HuH-7 (cell line): ENCODE measurements around the gene RHOBTB3.

ENCODE experiments used
- DNase-seq: peaks from one replicate; pipeline ENCODE4 v3.0.0; 2011; ENCODE audit warnings: low spot score

Gene RHOBTB3

DNA sequence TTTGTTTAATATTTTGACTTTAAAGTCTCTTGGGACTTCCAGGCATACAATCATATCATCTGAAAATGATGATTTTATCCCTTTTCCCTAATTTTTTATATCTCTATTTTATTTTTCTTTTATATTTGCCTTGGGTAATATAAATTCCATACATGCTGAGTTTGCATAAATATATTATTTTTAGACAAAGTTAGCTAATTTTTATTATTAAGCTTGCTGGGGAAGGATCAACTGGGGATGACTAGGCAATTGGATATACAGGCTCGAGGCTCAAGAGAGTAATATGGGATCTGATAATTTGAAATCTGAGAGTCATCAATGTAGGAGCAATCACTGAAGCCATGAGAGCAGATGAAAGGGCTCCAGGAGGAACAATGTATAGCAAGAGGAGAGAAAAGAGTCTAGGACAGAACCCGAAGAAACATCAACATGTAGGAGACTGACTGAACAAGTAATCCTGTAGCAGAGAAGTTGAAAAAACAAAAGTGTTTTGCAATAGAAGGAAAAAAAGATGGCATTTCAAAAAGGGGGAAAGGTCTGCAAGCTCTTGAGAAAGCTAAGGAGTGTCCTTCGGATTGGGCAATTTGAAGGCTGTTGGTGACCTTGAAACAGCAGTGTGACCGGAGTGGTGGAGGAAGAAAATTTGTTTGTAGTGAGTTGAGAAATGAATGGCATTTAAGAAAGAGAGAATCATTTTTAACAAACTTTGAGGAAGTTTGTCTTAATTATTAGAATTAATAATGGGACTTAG, 17.0 kb upstream of the RHOBTB3 start:
- no peak for DNase-seq

DNA sequence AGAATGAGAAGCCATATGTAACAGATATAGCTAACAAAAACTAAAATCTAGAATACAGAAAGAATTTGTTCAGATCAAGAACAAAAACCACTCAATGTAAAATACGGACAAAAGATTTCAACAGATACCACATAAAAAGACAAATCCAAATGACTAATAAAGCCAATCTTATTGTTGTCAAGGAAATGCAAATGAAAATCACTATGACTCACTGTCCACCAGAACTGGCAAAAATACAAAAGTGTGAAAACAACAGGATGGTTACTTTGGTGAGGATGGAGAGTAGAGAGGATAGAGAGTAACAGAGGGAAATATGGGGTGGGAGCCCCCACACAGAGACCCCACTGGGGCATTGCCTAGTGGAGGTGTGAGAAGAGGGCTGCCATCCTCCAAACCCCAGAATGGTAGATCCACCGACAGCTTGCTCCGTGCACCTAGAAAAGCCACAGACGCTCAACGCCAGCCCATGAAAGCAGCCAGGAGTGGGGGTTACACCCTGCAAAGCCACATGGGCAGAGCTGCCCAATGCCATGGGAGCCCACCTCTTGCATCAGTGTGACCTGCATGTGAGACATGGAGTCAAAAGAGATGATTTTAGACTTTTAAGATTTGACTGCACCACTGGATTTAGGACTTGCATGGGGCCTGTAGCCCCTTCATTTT, 15.2 kb upstream of the RHOBTB3 start:
- DNase-seq = no peak

DNA sequence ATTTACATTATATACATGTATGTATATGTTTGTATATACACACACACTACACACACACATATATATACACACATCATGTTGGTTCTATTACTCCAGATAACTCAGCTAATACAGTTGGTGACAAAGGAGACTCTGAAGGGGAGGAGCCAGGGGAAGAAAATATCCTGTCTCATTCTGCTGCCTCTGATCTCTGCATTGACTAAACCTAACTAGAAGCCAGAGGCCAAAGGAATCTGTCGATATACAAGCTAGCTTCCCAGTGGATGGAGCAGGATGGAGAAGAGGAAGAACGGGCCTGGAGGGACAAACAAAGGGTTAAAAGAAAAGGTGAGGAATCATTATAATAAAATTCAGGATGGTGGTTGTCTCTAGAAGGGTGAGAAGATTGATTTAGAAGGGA, 13.7 kb upstream of the RHOBTB3 start:
- no peak for DNase-seq

DNA sequence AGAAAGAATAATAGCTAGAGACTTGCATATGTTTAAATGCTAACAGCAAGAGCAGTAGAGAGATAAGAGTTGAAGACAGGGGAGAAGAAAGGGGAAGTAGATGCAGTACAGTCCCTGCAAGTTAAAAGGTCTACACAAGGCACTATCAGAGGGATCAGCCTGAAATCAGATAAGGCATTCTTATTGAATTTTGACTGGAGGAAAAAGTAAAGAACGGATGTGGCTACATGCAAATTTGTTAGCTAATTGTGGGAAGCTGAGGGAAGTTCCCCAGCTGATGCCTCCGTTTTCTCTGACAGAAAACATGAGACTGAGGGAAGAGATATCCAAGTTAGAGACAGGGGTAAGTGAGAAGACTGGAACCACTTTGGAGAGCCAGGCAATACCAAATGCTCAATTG, 12.9 kb upstream of the RHOBTB3 start:
- no peak for DNase-seq

DNA sequence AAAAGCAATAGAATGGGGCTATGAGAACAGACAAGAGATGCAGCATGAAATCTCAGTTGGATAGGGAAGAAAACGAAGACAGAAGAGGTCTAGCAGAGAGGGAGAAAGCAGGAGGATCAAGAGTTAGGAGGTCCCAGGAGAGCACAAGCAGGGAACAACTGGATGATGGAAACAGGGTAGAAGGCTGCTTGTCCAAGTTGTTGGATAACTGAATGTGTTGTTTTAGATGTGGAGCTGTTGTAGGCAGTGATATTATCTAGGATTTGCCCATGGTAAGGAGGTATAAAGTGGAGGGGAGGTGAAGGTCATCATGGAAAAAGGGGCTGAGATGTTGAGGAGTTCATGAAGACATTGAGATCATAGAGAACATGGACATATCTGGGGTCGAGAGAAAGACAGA, 12.4 kb upstream of the RHOBTB3 start:
- no peak for DNase-seq

DNA sequence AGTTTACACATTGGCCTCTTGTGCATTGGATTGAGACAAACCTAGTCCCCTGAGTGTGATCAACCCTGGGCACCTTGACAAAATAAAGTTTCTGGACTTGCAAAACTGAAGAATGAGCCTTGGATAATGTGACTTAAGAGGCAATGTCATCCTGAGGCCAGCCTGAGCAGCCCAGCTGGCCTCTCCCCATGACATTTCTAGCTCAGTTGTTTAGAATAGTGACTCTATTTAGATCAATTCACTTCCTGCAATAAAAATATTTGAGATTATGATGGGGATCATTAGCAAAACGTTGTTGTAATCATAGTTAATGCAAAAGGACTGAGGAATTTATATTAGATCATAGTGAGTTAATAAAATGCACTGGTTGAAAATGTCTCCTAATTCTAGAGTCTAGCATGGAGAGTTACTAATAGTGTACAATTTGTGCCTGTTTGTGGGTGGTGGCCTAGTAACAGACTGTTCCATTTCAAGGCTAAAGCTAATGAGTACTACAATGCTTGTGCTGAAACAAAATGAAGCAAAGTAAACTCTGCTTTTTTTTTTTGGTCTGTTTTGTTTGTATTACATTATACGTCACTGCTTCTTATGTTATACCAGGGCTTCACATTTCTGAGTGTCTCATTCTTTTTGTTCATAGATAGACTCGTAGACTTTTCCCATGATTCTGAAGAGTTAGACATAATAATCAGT, 10.9 kb upstream of the RHOBTB3 start:
- DNase-seq = no peak

DNA sequence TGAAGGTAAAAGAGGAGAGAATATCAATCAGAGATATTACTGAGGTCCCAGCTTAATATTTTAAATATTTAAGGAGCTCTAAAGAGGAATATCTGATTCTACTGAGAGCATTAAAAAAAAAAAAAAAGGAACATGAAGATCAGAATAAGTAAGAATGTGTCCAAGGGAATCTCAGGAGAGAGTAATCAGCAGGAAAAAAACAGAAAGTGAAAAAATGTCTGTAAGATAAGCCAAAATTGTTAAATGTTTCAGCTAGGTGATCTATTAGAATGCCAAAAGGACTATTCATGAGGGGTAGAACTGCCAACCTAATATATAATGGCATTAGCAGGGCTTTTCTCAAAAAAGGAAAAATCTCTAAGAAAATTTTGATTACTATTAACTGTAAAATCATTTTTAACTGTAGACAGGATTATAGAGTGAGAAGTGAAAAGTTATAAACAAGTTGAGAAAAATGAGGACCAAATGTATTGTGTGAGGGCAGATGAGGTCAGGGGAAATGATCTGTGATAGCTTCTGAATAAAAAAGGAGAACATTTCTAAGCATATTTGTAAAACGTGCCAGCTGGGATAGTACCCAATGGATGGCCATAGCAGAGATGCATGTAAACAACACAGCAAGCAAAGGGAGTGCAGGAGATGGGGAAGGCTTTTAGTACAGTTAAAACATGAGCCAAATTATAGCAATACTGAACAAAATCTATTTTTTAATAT, 9.4 kb upstream of the RHOBTB3 start:
- DNase-seq = no peak

DNA sequence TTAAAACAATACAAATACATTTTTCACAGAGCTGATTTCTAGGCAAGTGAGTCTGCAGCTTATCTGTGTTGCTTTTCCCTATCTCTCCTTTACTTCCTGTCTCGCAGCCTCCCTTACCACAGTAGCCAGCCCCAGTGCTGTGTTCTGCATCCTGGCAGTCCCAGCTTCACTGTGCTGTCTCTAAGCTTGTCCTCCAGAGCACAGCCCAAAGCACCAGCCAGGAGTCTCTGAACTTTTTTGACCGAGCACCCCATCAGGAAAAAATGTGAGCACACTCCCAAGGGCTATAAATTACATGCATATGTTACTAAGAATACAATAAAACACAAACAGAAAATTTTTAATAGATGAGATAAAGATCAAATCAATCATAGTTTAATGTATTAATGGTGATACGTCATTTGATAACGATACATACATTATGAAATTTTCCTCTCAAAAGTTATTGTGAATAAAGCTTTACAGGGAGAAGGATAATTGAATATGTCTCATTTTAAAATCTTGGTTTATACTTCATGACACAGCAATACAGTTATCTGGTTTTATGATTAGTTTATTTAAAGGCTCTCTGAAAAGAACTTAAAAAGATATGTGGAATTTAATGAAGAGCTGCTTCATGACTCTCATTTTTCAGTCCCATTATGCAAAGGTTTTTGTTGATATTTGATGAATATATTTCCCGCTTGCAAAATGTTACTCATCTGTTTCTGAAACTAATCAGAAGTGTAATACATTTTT, 7.3 kb upstream of the RHOBTB3 start:
- DNase-seq = peak; percentile 50

DNA sequence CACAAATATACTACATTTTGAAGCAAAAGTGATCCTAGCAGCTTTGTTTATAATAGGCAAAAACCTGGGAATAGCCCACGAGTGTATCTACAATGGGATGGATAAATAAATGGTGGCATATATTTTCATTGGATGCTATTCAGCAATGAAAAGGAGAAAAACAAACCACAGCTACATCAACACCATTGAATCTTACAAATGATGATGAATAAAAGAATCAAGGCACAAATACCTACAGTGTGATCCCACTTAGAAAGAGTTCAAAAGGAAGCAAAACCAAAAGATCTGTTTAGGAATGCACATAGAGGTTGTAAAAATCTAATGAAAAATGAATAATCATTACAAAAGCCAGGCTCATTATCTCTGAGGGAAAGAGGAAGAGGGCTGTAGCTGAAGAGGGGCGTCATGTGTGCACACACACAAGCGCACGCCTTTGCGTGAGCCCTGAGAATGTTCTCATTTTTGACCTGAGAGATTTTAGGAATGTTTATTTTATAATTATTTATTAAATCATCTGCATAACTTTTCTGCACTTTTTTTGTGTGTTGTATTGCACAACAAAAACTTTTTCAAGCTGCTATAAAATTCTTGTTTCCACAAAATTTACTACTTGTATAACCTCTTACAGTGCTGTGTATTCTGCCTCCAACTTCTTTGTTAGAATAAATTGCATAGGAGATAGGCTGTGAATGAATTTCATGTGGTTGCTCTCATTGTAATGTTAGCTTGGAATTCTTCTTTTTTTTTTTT, 5.9 kb upstream of the RHOBTB3 start:
- DNase-seq = no peak

DNA sequence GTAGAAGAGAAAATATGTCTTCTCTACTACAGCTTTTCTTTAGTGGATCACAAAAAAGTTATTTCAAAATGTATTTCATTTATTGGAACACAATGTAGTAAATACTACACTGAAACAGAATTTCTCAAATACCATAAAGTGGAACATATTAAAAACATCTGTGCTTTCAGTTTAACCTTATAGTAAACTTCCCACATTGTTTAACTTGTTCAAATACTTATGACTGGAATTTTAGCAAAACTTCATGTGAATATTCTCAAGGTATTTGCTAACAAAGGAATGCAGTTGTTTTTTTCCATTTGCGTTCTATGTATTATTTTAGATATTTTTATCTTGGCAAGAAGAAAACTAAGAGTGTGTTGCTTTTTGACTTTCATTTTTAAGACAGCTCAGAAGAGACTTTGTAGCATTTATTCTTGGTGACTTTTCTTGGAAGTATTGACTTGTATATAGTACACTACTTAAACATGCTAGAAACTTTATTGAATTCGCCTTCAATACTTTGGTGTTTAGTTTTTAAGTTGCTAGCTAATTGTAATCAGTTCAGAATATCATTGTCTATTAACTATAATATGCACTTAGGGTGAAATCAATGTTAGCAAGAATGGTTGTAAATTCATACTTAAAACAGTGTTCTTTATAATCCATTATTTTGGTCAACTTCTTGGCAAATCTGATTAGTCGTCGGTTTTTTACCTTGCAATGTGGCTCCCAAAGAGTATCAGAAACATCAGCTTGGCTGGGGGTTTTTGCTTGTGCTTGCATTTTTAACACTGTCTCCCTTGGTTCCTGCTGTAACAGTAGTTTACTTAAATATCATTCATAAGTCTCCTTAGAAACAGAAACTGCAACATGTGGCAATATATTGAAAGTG, 5.0 kb upstream of the RHOBTB3 start:
- DNase-seq = no peak

DNA sequence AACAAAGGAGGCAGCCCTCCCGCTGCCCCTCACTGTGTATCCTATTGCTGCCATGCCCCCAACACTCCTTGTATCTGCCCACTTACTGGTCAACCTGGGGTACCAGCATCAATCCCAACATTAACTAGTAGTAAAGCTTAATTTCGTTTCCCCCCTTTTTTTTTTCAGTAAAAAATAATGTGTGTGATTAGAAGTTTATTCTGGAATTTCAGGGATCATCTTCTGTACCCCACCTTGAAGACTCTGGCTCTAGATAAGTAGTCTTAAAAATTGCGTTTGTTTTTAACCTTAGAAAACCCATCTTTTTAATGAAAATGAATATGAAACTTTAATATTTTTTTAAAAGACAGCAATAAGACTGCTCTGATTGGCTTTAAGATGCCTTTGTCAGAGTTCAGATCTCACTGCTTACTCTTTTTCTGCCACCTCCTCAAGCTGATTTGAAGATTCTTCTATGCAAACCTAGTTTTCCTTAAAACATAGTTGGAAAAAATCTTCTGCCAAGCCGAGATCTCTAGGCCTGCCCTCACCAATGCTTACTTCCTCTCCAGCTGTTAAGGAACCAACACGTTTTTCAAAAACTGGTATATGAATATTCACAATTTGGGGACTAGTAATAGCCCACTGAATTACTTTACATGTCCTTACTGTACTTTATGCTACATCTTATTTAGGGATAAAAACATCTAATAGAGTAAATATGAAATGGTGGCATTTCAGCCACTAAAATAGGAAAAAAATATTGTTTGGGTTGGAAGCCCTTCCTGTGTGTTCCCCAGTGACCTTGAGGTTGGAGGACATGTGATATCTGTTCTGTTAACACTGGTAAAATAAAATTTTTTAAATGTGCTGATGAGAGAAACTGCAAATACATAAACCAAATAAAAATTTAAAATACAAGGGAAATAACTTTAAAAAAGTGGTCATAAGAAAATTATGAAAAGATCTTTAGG, 4.0 kb upstream of the RHOBTB3 start:
- no peak for DNase-seq

DNA sequence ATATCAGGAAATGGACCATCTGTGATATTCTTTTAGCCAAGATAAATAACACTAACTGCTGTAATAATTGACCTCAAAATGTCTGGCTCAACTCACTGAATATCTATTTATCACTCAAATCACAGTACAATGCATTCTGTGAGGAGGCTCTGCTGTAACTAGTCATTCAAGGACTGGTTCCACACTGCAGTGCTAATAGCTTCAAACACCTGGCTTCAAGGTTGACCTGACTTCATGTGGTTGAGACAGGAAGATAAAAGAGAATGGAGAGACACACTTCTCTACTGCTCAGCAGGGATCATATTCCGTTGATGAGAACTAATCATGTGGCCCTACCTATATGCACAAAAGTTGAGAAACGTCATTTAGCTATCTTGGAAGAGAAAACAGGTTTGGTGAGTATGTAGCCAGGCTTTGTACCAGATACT, 3.4 kb upstream of the RHOBTB3 start:
- DNase-seq = no peak

DNA sequence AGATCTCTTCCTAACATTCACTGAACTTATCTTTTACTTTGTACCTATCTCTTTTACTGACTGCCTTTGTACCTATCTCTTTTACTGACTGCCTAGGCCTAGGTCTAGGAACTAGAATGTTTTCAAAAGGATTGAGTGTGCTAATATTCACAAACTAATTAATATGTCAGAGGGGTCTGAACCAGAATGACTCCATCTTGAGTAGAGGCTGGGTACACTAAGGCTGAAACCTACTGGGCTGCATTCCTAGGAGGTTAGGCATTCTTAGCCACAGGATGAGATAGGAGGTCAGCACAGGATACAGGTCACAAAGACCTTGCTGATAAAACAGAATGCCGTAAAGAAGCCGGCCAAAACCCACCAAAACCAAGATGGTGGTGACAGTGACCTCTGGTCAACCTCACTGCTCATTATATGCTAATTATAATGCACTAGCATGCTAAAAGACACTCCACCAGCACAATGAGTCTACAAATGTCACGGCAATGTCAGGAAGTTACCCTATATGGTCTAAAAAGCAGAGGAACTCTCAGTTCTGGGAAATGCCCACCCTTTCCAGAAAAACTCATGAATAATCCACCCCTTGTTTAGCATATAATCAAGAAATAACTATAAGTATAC, 2.5 kb upstream of the RHOBTB3 start:
- no peak for DNase-seq

DNA sequence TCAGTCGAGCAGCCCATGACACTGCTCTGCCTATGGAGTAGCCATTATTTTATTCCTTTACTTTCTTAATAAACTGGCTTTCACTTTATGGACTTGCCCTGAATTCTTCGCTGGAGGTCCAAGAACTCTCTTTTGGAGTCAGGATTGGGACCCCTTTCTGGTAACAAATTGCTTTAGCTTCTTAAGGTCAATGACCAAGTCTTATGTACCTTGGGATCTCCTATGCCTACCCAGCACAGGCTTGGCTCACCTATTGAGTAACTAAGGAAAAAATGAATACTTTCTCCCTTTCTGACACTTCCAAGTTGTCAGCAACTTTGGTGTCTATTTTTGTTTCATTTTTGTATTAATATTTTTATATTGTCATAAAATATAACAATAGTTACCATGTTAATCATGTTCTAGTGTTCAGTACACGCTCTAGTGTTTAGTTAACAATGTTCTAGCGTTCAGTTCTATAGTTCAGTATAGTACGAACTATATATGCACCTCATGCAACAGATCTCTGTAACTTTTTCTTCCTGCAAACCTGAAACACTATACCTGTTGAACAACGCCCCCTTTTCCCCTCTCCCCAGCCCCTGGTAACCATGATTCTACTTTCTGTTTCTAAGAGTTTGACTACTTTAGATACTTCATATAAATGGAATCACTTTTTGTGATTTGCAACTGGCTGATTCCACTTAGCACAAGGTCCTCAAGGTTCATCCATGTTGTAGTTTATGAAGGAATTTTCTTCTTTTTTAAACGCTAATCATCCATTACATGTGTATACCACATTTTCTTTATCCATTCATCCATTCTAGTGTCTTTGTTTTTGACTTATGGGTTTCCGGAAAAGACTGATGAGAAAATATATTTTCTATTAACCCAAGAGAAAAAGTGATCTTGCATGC, 1.8 kb upstream of the RHOBTB3 start:
- no peak for DNase-seq

DNA sequence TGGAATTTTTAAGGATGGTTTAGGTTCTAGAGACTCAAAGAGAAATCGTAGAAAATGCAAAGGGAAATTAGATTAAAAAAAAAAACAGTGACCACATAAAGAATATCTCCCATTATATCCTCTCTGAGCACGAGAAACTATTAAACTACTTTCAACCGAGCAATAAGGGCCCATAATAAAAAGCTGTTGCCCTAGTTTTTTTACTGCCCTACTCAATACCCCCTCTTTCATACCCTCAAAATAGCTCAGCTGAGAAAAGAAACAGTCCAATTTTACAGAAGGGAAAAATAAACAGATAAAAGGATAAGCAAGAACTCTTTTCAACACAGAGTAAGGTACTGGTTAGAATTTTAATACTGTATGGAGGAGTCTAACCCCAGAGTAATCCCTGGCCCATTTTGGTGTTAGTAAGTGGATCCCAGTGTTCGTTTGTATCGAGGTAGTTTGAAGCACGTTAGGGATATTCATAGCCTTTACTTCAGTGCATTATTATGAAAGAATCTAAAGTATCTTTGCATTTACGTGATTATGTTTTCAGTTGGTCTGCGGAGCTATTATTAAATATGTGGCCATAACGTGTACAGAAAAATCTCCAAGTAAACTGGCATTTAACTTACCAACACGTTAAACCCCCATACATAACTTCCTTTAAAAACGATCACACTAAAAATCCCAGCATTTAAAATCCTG, 980 bp upstream of the RHOBTB3 start:
- no peak for DNase-seq

DNA sequence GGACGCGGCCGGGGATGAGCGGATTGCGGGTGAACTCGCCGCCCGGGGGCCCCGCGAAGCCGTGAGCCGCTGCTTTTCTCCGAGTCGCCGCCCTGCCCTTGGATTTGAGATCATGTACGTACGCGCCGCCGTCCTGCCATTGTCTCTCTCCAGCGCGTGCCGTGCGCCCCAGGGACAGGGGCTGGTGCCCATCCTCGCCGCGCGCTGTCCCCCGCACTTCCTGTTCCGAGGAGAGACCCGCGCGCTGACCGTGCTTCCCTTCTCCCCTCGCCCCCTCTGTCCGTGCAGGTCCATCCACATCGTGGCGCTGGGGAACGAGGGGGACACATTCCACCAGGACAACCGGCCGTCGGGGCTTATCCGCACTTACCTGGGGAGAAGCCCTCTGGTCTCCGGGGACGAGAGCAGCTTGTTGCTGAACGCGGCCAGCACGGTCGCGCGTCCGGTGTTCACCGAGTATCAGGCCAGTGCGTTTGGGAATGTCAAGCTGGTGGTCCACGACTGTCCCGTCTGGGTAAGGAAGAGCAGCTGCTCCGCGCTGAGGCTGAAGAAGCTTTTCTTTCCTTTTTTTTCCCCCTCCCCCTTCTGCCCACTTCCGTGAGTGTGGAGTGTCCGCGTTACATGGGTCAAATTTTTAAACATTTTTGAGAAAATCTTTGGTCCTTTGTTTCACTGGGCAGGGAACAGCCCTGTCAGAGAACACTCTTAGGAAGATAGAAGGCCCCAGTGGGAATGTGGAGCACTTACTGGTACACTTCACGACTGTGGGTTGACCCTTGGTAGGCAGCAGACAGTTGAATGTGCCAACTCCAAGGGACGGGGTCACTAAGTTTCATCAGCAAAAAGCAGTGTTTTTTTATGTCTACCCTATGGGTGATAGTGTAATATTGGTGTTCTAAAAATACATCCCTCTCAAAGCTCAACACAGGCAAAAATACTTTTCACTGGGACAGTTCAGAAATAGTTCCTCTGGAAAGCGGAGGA, 727 bp downstream of the RHOBTB3 start:
- DNase-seq = peak; percentile 42
